GM19328 (cell line): ENCODE results near the gene EFCAB8.
"Not testable (repeated sequence)": the region's sequence is repeated elsewhere in the genome, so short reads cannot be mapped to it uniquely, and the experiment has no call there.

Experiments used
- ATAC-seq: cut with Tn5 transposase; IDR thresholded peaks from one replicate; pipeline ENCODE4 v1.9.1; 2021; ENCODE audit warnings: mild to moderate bottlenecking, moderate library complexity; ENCODE audit not compliant: unreplicated experiment

EFCAB8 gene

GRCh38 chr20:32886652-32887051 is 27.9 kb downstream of the EFCAB8 start:
- no peak for ATAC-seq

GRCh38 chr20:32887492-32887891 is 28.8 kb downstream of the EFCAB8 start:
- ATAC-seq, result no peak

DNA sequence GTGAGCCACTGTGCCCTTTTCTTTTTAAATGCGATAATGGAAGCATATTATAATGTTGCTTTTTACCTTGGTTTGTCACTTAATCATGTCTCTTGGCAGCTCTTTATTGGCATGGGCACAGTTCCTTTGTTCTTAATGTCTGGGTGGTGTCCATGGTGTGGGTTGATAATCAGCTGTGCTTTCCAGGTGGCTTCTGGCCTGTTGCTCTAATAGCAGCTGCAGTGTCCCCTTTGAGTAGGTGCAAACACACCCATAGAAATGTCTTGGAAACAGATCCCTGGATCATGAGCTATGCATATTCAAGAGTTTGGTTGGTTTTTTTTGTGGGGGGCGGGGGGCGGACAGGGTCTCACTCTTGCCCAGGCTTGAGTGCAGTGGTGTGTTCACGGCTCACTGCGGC is 29.9 kb downstream of the EFCAB8 start:
- no peak for ATAC-seq

DNA sequence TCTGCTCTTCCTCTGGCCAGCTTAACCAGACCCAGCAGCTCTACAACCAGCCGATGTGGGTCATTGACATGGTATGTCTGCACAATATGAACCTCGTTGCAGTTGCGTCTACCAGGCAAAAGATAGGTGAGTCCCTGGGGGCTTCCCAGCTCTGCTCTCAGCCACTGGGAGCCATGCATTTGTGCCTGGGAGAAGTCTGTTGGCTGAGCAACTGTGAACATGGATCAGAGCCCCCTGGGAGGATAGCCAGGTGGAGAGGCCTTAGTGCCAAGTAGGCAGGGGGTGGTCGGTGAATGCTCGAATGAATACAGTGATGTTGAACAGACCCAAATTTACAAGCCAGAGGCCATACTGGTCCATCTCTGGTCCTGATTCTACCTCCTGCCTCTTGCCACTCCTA is 30.6 kb downstream of the EFCAB8 start:
- ATAC-seq, result no peak

DNA sequence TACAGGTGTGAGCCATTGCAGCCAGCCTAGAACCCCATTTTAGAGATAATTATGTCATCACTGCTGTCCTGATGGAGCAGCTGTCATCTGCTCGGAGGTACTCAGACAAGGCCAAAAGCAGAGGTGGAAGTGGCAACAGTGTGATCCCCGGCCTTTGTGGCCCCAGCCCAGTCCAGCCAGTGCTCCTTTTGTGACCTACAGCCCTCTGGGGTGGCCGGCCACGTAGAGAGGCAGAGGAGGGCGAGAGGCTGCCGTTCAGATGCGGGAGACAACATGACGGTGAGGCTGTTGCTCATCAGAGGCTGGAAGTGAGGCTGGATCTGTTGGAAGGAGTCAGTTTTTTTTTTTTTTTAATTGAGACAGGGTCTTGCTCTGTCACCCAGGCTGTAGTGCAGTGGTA is 32.8 kb downstream of the EFCAB8 start:
- ATAC-seq, result no peak

- no peak for ATAC-seq
These were observed 33.4 kb downstream of the EFCAB8 start for GRCh38 chr20:32891926-32892660.

GRCh38 chr20:32893263-32894025 is 34.7 kb downstream of the EFCAB8 start:
- no peak for ATAC-seq

DNA sequence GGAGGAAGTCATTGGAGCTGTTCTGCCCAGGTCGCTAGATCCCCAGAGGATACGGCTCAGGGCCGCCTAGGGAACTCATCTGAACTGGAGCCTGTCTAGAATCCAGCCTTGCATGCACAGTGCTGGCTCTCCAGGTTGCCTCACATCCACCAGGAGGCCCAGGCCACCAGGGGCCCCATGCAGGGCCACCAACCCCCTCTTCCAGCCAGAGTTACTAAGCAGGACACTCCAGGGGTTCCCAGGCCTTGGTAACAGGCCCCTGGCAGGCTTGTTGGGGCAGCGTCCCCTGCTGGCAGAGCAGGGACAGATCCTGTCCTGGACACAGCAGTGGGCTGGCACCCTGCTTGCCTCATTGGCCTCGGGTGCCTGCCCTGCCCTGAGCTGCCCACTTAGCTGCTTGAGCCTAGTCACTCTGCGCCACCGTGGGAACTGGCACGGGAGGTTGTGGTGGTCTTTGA is 35.3 kb downstream of the EFCAB8 start:
- no peak for ATAC-seq

- no peak for ATAC-seq
These were observed 36.1 kb downstream of the EFCAB8 start for GRCh38 chr20:32894711-32895355.

- no peak for ATAC-seq
These were observed 38.0 kb downstream of the EFCAB8 start for GRCh38 chr20:32896521-32897280.

DNA sequence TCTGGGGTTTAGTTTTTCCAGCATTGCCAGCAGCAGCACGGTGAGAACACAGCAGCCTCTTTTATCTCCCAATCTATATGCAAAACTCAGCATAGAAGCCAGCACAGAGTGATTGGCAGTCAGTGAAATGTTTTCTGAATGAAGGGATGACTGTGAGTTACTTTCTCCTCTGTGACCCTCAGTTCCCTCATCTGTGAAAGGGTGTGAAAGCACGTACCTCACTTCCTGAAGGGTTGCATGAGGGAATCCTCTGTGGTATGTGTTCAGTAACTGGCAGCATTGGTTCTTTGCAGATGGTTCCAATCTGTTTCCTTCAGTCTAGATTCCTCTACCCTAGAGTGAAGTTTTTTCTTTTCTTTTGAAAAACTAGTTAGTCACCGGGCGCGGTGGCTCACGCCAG is 40.0 kb downstream of the EFCAB8 start:
- ATAC-seq, result no peak

DNA sequence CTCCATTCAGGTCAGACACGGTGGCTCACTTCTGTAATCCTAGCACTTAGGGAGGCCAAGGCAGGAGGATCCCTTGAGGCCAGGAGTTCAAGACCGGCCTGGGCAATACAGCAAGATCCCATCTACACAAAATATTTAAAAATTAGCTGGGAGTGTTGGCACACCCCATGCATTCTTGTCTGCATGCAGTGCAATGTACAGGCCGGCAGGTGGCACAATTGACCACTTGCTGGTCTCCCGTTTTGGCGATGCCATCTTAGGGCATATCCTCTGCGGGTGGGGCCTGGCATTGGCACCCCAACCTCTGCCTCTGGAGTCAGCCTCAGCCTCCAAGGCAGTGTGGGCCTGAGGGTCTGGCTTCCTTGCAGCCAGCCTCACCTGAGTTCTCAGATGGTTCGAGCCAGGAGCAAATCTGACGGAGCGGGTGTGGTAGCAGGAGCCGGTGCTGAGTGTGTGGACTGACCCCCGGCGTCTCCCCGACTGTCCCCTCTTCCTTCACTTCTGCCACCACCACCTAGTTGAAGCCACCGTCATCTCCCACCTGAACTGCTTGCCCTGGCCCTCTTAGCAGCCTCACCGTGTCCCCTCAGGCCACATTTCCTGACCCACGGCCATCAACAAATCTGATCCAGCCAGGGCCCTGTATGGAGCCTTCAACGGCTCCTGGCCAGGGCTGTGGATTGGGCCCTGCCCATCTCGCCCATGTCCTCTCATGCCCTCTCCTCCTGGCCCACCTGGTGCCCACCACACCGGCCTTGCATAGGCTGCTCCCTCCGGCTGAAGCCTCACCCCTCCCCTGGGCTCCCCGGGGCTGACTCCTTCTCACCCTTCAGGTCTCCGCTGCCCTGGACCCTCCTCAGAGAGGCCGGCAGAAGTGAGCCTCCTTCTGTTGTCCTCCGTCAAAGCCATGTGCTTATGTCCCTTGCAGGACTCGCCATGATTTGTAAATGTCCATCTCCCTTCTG is 44.0 kb downstream of the EFCAB8 start:
- no peak for ATAC-seq

GRCh38 chr20:32903666-32904175 is 45.0 kb downstream of the EFCAB8 start:
- no peak for ATAC-seq

- not testable (repeated sequence) for ATAC-seq
These were observed 46.0 kb downstream of the EFCAB8 start for GRCh38 chr20:32904678-32905077.

DNA sequence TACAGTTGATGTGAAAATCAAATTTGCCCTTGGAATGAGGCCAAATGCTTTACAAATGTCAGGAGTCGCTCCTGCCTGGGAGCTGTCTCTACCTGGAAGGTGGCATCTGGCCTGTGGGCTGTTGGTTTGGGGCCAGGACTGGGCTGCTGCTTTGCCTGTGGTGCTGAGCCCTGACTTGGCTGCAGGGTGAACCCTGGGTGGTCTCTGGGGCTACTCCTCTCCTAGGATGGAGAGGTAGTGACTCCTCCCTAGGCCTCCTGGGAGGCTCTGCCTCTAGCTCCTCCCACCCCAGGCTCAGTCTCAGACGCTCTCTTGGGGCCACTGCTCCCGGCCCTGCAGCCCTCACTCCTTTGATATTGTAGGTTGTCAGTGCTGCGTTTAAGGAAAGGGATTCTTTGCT is 47.5 kb downstream of the EFCAB8 start:
- no peak for ATAC-seq

DNA sequence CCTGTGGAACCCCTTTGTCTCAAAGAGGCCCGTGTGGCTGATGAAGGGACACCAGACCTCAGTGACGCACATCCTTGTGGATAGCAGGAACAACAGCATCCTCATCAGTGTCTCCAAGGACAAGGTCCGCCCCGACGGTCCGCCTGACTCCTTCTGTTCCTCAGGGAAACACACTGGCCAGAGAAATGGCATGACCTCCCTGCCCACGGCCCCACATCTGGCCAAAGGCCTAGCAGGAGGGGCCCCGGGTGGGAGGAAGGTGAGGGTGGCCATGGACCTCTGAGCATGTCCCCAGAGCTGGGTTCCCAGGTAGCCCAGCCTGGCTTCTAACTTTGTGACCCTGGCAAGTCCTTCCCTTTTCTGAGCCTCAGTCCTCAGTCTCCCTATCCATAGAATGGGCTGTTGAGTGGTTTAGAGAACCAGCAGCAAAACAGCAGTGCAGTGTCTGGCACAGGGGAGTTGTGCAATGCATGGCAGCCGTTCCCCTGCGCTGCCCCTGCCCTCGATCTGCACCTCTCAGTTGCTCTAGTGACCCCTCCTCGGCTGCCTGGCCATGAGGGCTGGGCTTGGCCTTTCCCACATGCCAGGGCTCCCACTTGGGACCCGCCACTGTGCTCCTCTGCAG is 48.3 kb downstream of the EFCAB8 start:
- ATAC-seq, result no peak

DNA sequence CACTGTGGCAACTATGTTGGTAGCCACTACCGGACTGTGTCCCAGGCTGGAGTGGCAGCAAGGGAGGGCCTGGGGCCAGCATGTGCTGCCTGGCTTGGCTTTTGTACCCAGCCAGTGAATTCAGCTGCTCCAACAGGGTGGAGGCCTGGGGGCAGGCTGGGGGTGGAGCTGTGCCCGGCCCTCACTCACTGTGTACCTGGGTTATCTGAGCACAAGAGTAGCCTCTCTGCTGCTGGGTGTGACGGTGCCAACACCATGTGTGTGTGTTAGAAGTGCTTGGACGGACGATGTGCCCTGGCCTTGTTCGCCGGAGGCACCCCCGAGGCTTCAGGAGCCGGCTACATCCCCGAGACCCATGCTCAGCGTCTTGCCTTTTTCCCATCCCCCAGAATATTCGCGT is 49.2 kb downstream of the EFCAB8 start:
- no peak for ATAC-seq

DNA sequence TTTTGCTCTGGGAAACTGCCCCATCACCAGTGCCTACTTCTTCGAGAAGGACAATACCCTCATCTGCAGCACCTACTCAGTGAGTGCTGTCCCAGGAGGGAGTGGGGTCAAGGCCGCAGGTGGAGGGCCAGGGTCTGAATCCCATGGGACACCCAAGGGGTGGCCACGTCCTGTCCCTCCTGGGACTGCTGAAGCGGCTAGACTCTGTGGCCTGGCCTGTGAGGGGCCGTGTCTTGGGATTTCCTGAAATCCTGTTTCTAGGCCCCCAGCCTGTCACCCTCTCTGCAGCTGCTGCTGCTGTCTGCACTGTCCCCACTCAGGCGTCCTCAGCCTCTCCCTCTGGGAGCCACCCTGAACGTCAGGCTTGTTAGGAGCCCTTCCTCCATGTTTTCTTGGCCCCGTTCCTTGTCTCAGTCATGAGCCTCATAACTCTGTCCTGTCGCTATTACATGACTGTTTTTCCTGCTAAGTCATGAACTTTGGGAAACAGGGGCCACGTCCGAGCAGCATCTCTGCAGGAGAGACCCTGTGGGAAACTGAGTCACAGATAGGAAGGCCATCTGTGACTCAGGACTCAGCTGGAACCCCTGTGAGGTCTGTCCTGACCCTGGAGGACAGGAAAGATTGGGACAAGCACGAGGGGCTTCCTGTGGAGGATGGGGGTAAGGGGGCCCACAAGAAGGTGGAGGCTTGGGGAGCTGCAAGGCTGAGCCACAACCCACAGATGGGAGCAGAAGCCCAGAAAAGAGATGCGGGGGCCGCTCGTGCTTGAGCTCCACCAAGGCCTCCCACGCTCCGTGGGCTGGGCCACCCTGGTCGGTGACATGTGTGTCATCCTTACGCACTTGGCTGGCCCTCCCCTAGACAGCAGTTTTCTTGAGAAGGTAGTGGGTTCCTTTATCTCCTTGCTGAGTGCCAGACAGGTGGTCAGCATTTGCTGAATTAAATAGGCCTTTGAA is 49.9 kb downstream of the EFCAB8 start:
- ATAC-seq, result no peak
